ENCODE data around the gene IFIT1B. TPM values are rescaled to one million over a fixed set of nuclear protein-coding genes. Genes with fewer than 3 reads are reported as not detected.
A peak's percentile ranks its signal among the peaks of the same experiment; 100 is the strongest.

IFIT1B gene
- polyA plus RNA-seq, 3 donors = not detected

- no peak overlapping the region for H3K4me2 ChIP-seq (replicated peaks; ENCODE audit: extremely low read depth, low read length, poor library complexity, severe bottlenecking)
- no peak overlapping the region for H3K27ac ChIP-seq (ENCODE audit: low read depth in 1 of 2, low read length in 2 of 2)
- TF ChIP-seq CTCF (IDR thresholded peaks at IDR 0.05) = no peak
- 73% methylated on average over 2 of the region's 3 CpGs for WGBS (ENCODE audit: insufficient coverage)
- H3K9ac ChIP-seq (ENCODE audit: insufficient read depth, low read length, poor library complexity, severe bottlenecking) = no peak overlapping the region
- Mint-ChIP-seq H3K36me3 (peaks cover 38% of the 10 kb centered on the region in 2 donors), H3K27ac (no peak overlapping the region), H3K27me3 (ENCODE audit: low read depth in 3 of 3) (peaks cover 0 to 4% (median 0%) of the 10 kb centered on the region in 3 donors), H3K4me3 (no peak overlapping the region), H3K4me1 (peaks cover 44% of the 10 kb centered on the region), H3K9me3 (peaks cover 0 to 2% (median 0%) of the 10 kb centered on the region in 7 donors)
- H4K20me1 ChIP-seq (ENCODE audit: insufficient read depth, low read length) = peaks cover 57% of the 10 kb centered on the region
- H3K4me1 ChIP-seq (ENCODE audit: control insufficient read depth in 1 of 2, insufficient read depth in 2 of 2, low read length in 2 of 2) = peaks cover 34 to 44% of the 10 kb centered on the region in 2 donors
- no peaks in the 10 kb centered on the region for H3K27me3 ChIP-seq (ENCODE audit: control insufficient read depth in 2 of 2, insufficient read depth in 2 of 2, low read length in 2 of 2)
- intact Hi-C loops (cut with micrococcal nuclease) = no loop called here
- H3K4me3 ChIP-seq (replicated peaks in 1 of 3; ENCODE audit: low read depth in 2 of 3, low read length in 3 of 3) = no peak overlapping the region
- H3K79me2 ChIP-seq (ENCODE audit: insufficient read depth, low read length) = peaks cover 30% of the 10 kb centered on the region
- no peak overlapping the region for H2AFZ ChIP-seq (ENCODE audit: insufficient read depth, low read depth, low read length, poor library complexity, severe bottlenecking)
- DNase-seq = no peak
- H3K9me3 ChIP-seq (replicated peaks in 1 of 2; ENCODE audit: control insufficient read depth in 1 of 2, insufficient read depth in 1 of 2, low read length in 2 of 2) = no peaks in the 10 kb centered on the region
- H3K36me3 ChIP-seq (replicated peaks in 1 of 2; ENCODE audit: control insufficient read depth in 1 of 2, insufficient read depth in 2 of 2, low read length in 2 of 2) = peaks cover 36 to 49% of the 10 kb centered on the region in 2 donors
Measured at GRCh38 chr10:89336241-89336640, 41.6 kb upstream of the IFIT1B start.

GRCh38 chr10:89337484-89337883 is 40.4 kb upstream of the IFIT1B start:
- H3K4me3 Mint-ChIP-seq = peak overlapping the region in 1 of 2 donors; percentile 37
- Histone ChIP-seq H4K20me1 (ENCODE audit: insufficient read depth, low read length) (peaks cover 57% of the 10 kb centered on the region), H3K36me3 (replicated peaks in 1 of 2; ENCODE audit: control insufficient read depth in 1 of 2, insufficient read depth in 2 of 2, low read length in 2 of 2) (peaks cover 37 to 49% of the 10 kb centered on the region in 2 donors), H3K4me2 (replicated peaks; ENCODE audit: extremely low read depth, low read length, poor library complexity, severe bottlenecking) (no peak overlapping the region), H2AFZ (ENCODE audit: insufficient read depth, low read depth, low read length, poor library complexity, severe bottlenecking) (no peak overlapping the region), H3K27me3 (ENCODE audit: control insufficient read depth in 2 of 2, insufficient read depth in 2 of 2, low read length in 2 of 2) (no peaks in the 10 kb centered on the region), H3K27ac (ENCODE audit: low read depth in 1 of 2, low read length in 2 of 2) (no peak overlapping the region), H3K9me3 (replicated peaks in 1 of 2; ENCODE audit: control insufficient read depth in 1 of 2, insufficient read depth in 1 of 2, low read length in 2 of 2) (no peaks in the 10 kb centered on the region), H3K79me2 (ENCODE audit: insufficient read depth, low read length) (peaks cover 22% of the 10 kb centered on the region), H3K4me1 (ENCODE audit: control insufficient read depth in 1 of 2, insufficient read depth in 2 of 2, low read length in 2 of 2) (peaks cover 27 to 32% of the 10 kb centered on the region in 2 donors), H3K9ac (ENCODE audit: insufficient read depth, low read length, poor library complexity, severe bottlenecking) (no peak overlapping the region), H3K4me3 (replicated peaks in 1 of 3; ENCODE audit: low read depth in 2 of 3, low read length in 3 of 3) (no peak overlapping the region)
- H3K9me3 Mint-ChIP-seq = peaks cover 0 to 2% (median 0%) of the 10 kb centered on the region in 7 donors
- DNase-seq = peak in 1 of 3 donors; percentile 11
- peaks cover 0 to 4% (median 0%) of the 10 kb centered on the region in 3 donors for H3K27me3 Mint-ChIP-seq (ENCODE audit: low read depth in 3 of 3)
- no peak overlapping the region for H3K27ac Mint-ChIP-seq
- TF ChIP-seq CTCF (IDR thresholded peaks at IDR 0.05) = no peak
- intact Hi-C loops (cut with micrococcal nuclease) = no loop called here
- peaks cover 38% of the 10 kb centered on the region for H3K4me1 Mint-ChIP-seq
- peaks cover 38% of the 10 kb centered on the region in 2 donors for H3K36me3 Mint-ChIP-seq
- 80% methylated on average over 1 of the region's 6 CpGs for WGBS (ENCODE audit: insufficient coverage)
